HCT116 (cell line): ENCODE data around the gene SURF6.

Source experiments
- CEBPB ChIP-seq: IDR thresholded peaks from 2 replicates; pipeline ENCODE4 v1.6.1; 2012; ENCODE audit warnings: low read depth
- POLR2A ChIP-seq: IDR thresholded peaks from 2 replicates; pipeline ENCODE4 v1.7.0; 2011; ENCODE audit warnings: borderline replicate concordance; ENCODE audit not compliant: insufficient read depth, insufficient read length; ENCODE audit errors: extremely low read depth

- TF ChIP-seq CEBPB (no peak), POLR2A (no peak)
Measured at GRCh38 chr9:133332381-133332730, 3.6 kb downstream of the SURF6 start.
